HG02588 (cell line): ENCODE data around the gene KPNA2.
"Not testable (repeated sequence)": the region's sequence is repeated elsewhere in the genome, so short reads cannot be mapped to it uniquely, and the experiment has no call there.

Experiments used
- ATAC-seq: cut with Tn5 transposase; IDR thresholded peaks from one replicate; pipeline ENCODE4 v1.9.1; 2021; ENCODE audit warnings: mild to moderate bottlenecking, moderate library complexity; ENCODE audit not compliant: unreplicated experiment

KPNA2 gene

DNA sequence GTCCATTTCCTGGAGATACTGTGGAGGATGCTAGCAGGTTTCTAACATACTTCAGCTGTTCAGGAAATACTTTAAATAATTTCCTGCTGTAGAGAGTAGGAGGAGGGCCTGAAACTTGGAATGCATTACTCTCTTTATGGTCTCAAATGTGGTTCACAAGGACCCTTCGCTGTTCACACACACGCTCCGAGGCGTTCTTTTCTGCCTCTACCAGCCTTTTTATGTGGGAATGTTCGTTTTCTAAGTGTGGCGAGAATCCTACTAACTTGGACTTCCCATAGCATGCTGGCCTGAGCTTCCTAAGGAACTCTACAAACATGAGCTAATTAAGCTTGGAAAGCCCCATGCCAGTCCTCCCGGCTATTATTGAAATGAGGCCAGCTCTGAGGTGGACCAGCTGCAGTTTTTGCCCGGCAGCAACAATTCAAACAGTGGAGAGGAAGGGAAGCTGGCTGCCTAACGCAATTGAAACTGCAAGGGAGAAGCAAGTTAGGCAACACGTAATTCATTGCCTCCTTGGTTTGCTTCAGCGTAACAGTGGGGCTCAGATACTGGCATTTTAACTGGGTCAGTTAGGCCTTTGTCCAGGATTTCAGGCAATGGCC, 18.9 kb downstream of the KPNA2 start:
- no peak for ATAC-seq

DNA sequence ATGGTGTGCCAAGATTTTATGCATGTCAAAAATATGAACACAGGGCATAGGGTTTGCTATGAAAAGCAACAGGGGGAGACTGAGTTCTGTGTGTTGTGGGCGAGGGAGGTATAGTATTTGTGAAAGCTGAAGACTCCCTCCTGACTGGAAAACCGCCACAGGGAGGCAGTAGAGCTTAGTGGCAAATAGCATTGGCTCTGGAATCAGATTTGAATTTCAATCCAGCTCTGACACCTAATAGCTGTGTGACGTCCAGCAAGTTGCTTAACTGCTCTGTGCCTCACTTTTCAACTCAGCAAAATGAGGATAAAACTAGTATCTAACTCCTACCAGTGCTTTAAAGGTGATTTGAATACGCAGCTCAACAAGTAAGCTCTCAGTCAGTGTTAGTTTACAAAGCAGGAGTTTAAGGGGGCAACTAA, 22.0 kb downstream of the KPNA2 start:
- ATAC-seq: no peak

GRCh38 chr17:68060336-68060735, 24.8 kb downstream of the KPNA2 start:
- no peak for ATAC-seq

DNA sequence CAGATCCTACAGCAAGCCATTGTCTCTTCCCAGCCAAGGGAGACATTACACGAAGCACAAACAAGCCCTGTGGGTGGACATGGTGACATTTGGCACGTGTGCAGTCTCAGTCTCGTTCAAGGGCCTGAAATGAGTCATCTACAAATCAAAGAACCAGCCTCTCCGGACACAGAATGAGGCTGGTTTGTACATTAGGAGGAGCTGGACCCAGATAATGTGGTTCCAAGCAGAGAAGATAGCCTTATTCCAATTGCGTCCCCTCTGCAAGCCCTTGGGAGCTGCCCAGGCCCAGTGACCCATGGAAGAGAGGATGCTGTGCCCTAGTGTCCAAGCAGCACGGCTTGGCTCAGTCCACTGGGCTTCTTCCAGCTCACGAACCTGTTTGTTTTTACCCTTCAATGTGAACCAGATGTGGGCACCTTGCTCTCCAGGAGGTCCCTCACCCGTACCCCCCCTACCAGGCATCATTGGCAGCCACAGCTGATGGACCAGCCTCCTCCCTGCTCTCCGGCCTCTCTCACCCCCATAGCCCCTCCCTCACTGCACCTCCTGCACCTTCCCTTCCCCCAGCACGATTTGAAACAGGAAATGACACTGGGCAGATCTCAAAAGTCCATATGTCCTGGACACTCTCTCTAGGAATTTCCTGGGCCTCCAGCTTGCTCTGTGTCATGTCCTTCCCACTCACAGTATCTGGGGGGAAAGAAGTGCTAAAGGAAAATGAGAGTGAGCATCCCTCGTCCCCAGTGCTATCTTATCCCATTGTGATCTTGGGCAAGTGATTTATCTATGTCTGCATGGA, 26.2 kb downstream of the KPNA2 start:
- ATAC-seq: no peak

DNA sequence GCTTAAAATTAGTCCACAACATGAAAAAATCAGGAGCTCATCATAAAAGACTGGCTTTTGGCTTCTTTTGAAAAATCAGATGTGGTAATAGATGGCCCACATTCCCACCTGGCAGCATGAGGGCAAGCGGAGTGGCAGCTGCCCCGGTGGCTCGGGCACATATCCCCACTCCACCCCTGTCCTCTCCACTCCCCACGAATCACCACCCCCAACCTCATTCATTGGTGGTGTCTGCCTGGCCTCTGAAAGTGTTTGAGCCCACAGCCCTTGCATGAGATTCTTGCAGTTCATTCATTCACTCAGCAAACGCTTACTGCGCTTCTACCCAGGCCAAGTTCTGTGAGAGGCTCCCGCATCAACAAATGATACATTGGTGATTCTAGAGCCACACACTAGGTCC, 29.8 kb downstream of the KPNA2 start:
- ATAC-seq: not testable (repeated sequence)

DNA sequence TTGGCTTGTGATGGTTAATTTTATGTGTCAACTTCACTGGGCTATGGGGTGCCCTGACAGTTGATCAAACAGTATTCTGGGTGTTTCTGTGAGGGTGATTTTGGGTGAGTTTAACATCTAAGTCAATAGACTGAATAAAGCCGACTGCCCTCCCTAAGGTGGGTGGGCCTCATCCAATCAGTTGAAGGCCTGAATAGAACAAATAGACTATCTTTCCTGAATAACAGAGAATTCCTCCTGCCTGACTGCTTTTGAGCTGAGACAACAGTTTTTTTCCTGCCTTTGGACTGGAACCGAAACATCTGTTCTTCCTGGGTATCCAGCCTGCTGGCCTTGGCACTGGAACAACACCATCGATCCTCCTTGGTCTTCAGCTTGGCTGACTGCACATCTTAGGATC, 33.0 kb downstream of the KPNA2 start:
- ATAC-seq: not testable (repeated sequence)

DNA sequence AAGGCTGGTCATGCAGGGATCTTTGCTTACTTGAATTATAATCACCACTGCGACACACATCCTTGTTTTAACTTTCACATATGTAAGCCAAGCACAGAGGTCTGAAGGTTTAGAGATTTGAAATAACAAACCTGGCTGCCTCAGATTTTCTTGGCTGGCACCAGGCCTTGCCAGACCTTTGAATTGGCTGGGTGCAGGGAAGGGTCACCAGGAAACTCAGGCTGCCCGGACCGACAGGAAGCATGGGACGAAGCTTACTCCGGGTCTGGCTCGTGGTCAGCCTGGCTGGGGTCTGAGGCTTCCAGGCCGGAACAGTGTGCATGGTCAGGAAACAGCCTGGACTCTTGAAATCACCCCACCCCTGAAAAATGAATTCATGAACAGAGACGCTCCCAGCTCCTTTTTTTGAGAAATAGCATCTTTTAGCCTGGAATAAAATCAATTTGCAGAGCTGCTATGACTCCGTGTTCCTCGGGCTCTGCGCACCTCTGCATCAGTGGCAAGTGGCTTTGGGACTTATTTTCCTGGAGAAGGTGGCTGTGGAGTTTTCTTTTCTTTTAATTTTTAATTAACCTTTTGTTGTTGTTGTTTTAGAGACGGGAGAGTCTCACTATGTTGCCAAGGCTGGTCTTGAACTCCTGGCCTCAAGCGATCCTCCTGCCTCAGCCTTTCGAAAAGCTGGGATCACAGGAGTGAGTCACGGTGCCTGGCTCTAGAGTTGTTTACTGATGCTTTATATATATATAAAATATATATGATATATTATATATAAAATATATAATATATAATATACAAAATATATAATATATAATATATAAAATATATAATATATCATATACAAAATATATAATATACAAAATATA, 35.3 kb downstream of the KPNA2 start:
- ATAC-seq: not testable (repeated sequence)

GRCh38 chr17:68074279-68074678, 38.7 kb downstream of the KPNA2 start:
- no peak for ATAC-seq

- ATAC-seq: not testable (repeated sequence)
Measured at GRCh38 chr17:68075953-68076607, 40.5 kb downstream of the KPNA2 start.

GRCh38 chr17:68077498-68077897, 42.0 kb downstream of the KPNA2 start:
- not testable (repeated sequence) for ATAC-seq

- ATAC-seq: no peak
Measured at GRCh38 chr17:68080411-68081150, 45.0 kb downstream of the KPNA2 start.

GRCh38 chr17:68081305-68082265, 46.0 kb downstream of the KPNA2 start:
- not testable (repeated sequence) for ATAC-seq

- ATAC-seq: no peak
Measured at GRCh38 chr17:68085771-68086381, 50.3 kb downstream of the KPNA2 start.

GRCh38 chr17:68086666-68087065, 51.1 kb downstream of the KPNA2 start:
- not testable (repeated sequence) for ATAC-seq

DNA sequence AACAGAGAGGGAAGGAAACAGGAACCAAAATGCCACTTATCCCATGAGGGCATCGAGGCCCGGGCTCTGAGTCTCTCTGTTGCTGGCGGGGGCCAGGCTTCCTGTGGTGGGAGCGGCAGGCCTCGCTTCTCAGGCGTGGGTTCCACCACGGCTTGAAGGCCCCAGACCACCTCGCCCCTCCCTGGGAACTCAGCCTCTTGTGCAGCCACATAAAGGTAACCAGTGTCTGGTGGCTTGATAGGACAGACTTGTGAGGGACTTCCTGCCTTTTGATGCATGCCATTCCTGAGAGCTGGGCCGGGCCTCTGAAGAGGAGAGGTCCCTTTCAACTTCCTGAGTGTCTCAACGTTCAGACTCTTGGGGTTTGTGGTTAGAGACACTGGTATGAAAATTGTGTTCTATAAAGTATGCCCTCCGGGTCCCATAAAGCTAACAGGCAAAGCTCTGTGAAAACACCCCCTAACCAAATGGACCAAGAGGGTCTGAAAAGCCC, 51.6 kb downstream of the KPNA2 start:
- ATAC-seq: not testable (repeated sequence)

GRCh38 chr17:68087851-68088250, 52.3 kb downstream of the KPNA2 start:
- no peak for ATAC-seq

GRCh38 chr17:68089881-68090280, 54.3 kb downstream of the KPNA2 start:
- no peak for ATAC-seq

DNA sequence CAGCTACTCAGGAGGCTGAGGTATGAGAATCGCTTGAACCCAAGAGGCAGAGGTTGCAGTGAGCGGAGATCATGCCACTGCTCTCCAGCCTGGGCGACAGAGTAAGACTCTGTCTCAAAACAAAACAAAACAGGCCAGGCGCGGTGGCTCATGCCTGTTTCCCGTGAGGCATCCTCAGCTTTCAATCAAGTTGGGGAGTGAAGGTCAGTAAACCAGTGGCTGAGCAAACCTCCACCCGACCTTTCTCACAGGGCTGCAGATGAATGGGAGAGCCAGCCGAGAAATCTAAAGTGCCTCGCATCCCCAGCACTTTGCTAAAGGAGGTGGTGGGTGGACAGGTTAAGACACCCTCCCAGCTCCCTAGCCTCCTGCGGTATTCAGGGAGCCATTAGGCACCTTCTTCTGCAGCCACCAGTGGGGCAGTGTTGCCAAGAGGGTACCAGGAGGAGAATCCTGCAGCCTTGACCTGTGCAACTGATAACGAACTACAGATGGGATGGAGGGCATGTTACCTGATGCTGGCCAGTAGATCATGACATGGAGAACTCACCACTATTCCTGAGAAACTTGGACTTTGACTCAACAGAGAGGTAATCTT, 59.0 kb downstream of the KPNA2 start:
- ATAC-seq: no peak
